Measurements from ENCODE around the gene PAX3.

Gene PAX3

GRCh38 chr2:222249444-222249843 is 49.4 kb downstream of the PAX3 start:
- Histone ChIP-seq H3K27ac (ENCODE audit: low read length) (no peak overlapping the region), H3K4me3 (ENCODE audit: low read length) (no peak overlapping the region), H3K4me1 (ENCODE audit: low read length) (peaks cover 8% of the 10 kb centered on the region; the same call in 1 of the 2 replicates), H3K36me3 (replicated peaks; ENCODE audit: low read depth, low read length) (no peaks in the 10 kb centered on the region), H3K9ac (ENCODE audit: low read length) (no peak overlapping the region), H2AFZ (ENCODE audit: low read depth, low read length) (no peak overlapping the region), H4K20me1 (ENCODE audit: insufficient read depth, low read length) (no peaks in the 10 kb centered on the region), H3K4me2 (ENCODE audit: low read length) (no peak overlapping the region), H3K9me3 (ENCODE audit: insufficient read depth, low read length) (no peaks in the 10 kb centered on the region), H3K79me2 (ENCODE audit: low read length) (no peaks in the 10 kb centered on the region), H3K27me3 (ENCODE audit: low read depth, low read length) (no peaks in the 10 kb centered on the region)
- TF ChIP-seq CTCF (IDR thresholded peaks at IDR 0.05; ENCODE audit: low read depth, low read length) (no peak), EZH2phosphoT487 (IDR thresholded peaks at IDR 0.05; ENCODE audit: low read depth) (no peak)

- no peak for TF ChIP-seq CTCF (IDR thresholded peaks at IDR 0.05; ENCODE audit: low read depth, low read length)
- no peak for TF ChIP-seq EZH2phosphoT487 (IDR thresholded peaks at IDR 0.05; ENCODE audit: low read depth)
- H3K27ac ChIP-seq (ENCODE audit: low read length) = no peak overlapping the region
- no peak overlapping the region for H3K4me3 ChIP-seq (ENCODE audit: low read length)
- no peak overlapping the region for H2AFZ ChIP-seq (ENCODE audit: low read depth, low read length)
- no peaks in the 10 kb centered on the region for H3K36me3 ChIP-seq (replicated peaks; ENCODE audit: low read depth, low read length)
- no peaks in the 10 kb centered on the region for H4K20me1 ChIP-seq (ENCODE audit: insufficient read depth, low read length)
- H3K4me2 ChIP-seq (ENCODE audit: low read length) = no peak overlapping the region
- H3K27me3 ChIP-seq (ENCODE audit: low read depth, low read length) = peaks cover 2% of the 10 kb centered on the region; the same call in 1 of the 2 replicates
- H3K9me3 ChIP-seq (ENCODE audit: insufficient read depth, low read length) = no peaks in the 10 kb centered on the region
- no peak overlapping the region for H3K9ac ChIP-seq (ENCODE audit: low read length)
- H3K4me1 ChIP-seq (ENCODE audit: low read length) = peaks cover 8% of the 10 kb centered on the region; the same call in 1 of the 2 replicates
- H3K79me2 ChIP-seq (ENCODE audit: low read length) = no peaks in the 10 kb centered on the region
Observed at GRCh38 chr2:222248818-222249217, 50.0 kb downstream of the PAX3 start.

GRCh38 chr2:222248256-222248655 is 50.5 kb downstream of the PAX3 start:
- H2AFZ ChIP-seq (ENCODE audit: low read depth, low read length) = no peak overlapping the region
- no peak overlapping the region for H3K4me3 ChIP-seq (ENCODE audit: low read length)
- H3K79me2 ChIP-seq (ENCODE audit: low read length) = no peaks in the 10 kb centered on the region
- peaks cover 6% of the 10 kb centered on the region for H3K27me3 ChIP-seq (ENCODE audit: low read depth, low read length)
- H3K36me3 ChIP-seq (replicated peaks; ENCODE audit: low read depth, low read length) = no peaks in the 10 kb centered on the region
- TF ChIP-seq EZH2phosphoT487 (IDR thresholded peaks at IDR 0.05; ENCODE audit: low read depth) (no peak), CTCF (IDR thresholded peaks at IDR 0.05; ENCODE audit: low read depth, low read length) (no peak)
- H3K4me1 ChIP-seq (ENCODE audit: low read length) = peaks cover 8% of the 10 kb centered on the region; the same call in 1 of the 2 replicates
- no peaks in the 10 kb centered on the region for H3K9me3 ChIP-seq (ENCODE audit: insufficient read depth, low read length)
- H3K27ac ChIP-seq (ENCODE audit: low read length) = no peak overlapping the region
- no peak overlapping the region for H3K4me2 ChIP-seq (ENCODE audit: low read length)
- no peak overlapping the region for H3K9ac ChIP-seq (ENCODE audit: low read length)
- H4K20me1 ChIP-seq (ENCODE audit: insufficient read depth, low read length) = no peaks in the 10 kb centered on the region

GRCh38 chr2:222242532-222242931 is 56.3 kb downstream of the PAX3 start:
- Histone ChIP-seq H3K36me3 (replicated peaks; ENCODE audit: low read depth, low read length) (no peaks in the 10 kb centered on the region), H3K4me1 (ENCODE audit: low read length) (no peaks in the 10 kb centered on the region), H3K9me3 (ENCODE audit: insufficient read depth, low read length) (no peaks in the 10 kb centered on the region), H3K9ac (ENCODE audit: low read length) (no peak overlapping the region), H3K27ac (ENCODE audit: low read length) (no peak overlapping the region), H3K27me3 (ENCODE audit: low read depth, low read length) (peaks cover 20% of the 10 kb centered on the region), H3K4me2 (ENCODE audit: low read length) (no peak overlapping the region), H3K79me2 (ENCODE audit: low read length) (no peaks in the 10 kb centered on the region), H4K20me1 (ENCODE audit: insufficient read depth, low read length) (no peaks in the 10 kb centered on the region), H3K4me3 (ENCODE audit: low read length) (no peak overlapping the region), H2AFZ (ENCODE audit: low read depth, low read length) (no peak overlapping the region)
- no peak for TF ChIP-seq CTCF (IDR thresholded peaks at IDR 0.05; ENCODE audit: low read depth, low read length)
- no peak for TF ChIP-seq EZH2phosphoT487 (IDR thresholded peaks at IDR 0.05; ENCODE audit: low read depth)

Measured in OCI-LY3 (cell line).